ENCODE results near the gene RUNX2. TPM values are rescaled to one million over a fixed set of nuclear protein-coding genes. Genes with fewer than 3 reads are reported as not detected.

RUNX2 gene
- total RNA-seq, 2 donors from 2014 or later = 30.8 to 33.7 TPM

- peak overlapping the region; percentile 65 for H3K27ac Mint-ChIP-seq
- no peaks in the 10 kb centered on the region for H3K9me3 Mint-ChIP-seq
- peaks cover 51% of the 10 kb centered on the region for H3K4me1 Mint-ChIP-seq
- peak overlapping the region; percentile 69 for H3K4me3 Mint-ChIP-seq
- no peaks in the 10 kb centered on the region for H3K27me3 Mint-ChIP-seq
- no peak for ATAC-seq (replicated peaks)
- H3K36me3 Mint-ChIP-seq (ENCODE audit: low read depth) = peaks cover 89% of the 10 kb centered on the region
These were observed 167.4 kb downstream of the RUNX2 start for GRCh38 chr6:45495429-45496084.

- no peak for ATAC-seq (replicated peaks)
- H3K4me3 Mint-ChIP-seq = peak overlapping the region; percentile 69
- no peaks in the 10 kb centered on the region for H3K27me3 Mint-ChIP-seq
- H3K9me3 Mint-ChIP-seq = no peaks in the 10 kb centered on the region
- H3K4me1 Mint-ChIP-seq = peaks cover 52% of the 10 kb centered on the region
- H3K36me3 Mint-ChIP-seq (ENCODE audit: low read depth) = peaks cover 88% of the 10 kb centered on the region
- H3K27ac Mint-ChIP-seq = peak overlapping the region; percentile 65
These were observed 167.9 kb downstream of the RUNX2 start for GRCh38 chr6:45496085-45496433.

DNA sequence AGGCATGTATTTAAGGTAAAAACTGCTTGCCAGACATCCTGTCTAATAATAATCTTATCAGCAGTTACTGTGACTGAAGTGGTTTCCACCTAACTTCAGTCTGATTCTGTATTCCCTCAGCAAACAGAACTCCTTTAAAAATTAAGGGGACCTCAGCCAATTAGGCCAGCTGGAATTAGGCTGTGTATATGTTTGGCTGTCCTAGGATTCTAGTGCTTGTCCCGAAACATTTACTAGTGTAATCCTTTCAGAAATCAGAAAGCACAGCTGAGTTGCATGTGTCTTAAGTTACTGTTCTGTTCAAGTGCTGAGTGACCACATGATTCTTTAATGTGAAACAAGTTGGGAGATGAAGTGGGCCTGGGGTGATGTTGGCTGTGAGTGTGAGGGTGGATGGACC, 170.5 kb downstream of the RUNX2 start:
- Mint-ChIP-seq H3K9me3 (no peaks in the 10 kb centered on the region), H3K27me3 (no peaks in the 10 kb centered on the region), H3K4me1 (peaks cover 47% of the 10 kb centered on the region), H3K36me3 (ENCODE audit: low read depth) (peaks cover 86% of the 10 kb centered on the region), H3K4me3 (no peak overlapping the region), H3K27ac (no peak overlapping the region)
- ATAC-seq (replicated peaks) = no peak

- ATAC-seq (replicated peaks) = no peak
- no peak overlapping the region for H3K4me3 Mint-ChIP-seq
- no peaks in the 10 kb centered on the region for H3K27me3 Mint-ChIP-seq
- peak overlapping the region; percentile 10 for H3K27ac Mint-ChIP-seq
- peaks cover 84% of the 10 kb centered on the region for H3K36me3 Mint-ChIP-seq (ENCODE audit: low read depth)
- no peaks in the 10 kb centered on the region for H3K9me3 Mint-ChIP-seq
- H3K4me1 Mint-ChIP-seq = peaks cover 34% of the 10 kb centered on the region
These were observed 173.0 kb downstream of the RUNX2 start for GRCh38 chr6:45500924-45501816.

DNA sequence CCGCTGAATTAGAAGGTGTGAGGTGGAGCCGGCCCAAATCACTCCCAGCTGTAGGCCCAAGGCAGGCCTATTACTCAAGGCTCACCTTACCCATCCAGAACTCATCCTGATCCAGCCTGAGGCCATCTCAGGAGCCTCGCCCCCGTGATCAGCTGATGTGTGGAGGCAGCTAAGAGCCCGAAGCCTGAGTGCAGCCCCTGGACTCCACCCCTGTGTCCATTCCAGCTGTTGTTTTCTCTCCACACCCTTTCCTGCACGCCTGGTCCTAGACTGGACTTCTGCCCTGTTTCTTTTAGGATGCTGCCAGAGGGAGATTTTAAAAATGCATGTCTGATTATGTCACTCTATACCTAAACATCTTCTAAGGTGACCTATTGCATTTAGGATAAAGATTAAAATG, 174.3 kb downstream of the RUNX2 start:
- H3K4me1 Mint-ChIP-seq = peaks cover 35% of the 10 kb centered on the region
- no peak overlapping the region for H3K27ac Mint-ChIP-seq
- H3K36me3 Mint-ChIP-seq (ENCODE audit: low read depth) = peaks cover 83% of the 10 kb centered on the region
- H3K9me3 Mint-ChIP-seq = no peaks in the 10 kb centered on the region
- H3K4me3 Mint-ChIP-seq = no peak overlapping the region
- no peak for ATAC-seq (replicated peaks)
- no peaks in the 10 kb centered on the region for H3K27me3 Mint-ChIP-seq

DNA sequence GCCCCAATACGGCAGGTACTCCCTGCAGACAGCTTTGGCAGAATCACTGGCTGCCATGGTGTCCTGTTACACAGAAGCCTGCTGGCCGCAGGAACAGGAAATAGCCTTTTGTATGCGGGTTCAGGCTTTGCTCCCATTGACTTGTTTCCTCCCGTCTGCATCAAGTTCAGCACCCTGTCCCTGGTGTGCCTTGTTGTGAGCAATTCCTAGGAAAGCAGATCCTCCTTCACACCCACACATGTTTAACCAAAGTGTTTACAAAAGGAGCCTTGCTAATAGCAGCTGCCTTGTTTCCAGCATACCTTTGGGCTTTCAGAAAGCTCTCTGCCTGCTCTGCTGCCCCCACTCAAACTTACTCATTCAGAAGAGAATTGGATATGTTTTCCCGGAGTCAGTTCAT, 176.8 kb downstream of the RUNX2 start:
- Mint-ChIP-seq H3K4me3 (no peak overlapping the region), H3K9me3 (no peaks in the 10 kb centered on the region), H3K36me3 (ENCODE audit: low read depth) (peaks cover 85% of the 10 kb centered on the region), H3K27ac (peak overlapping the region; percentile 11), H3K4me1 (peaks cover 31% of the 10 kb centered on the region), H3K27me3 (no peaks in the 10 kb centered on the region)
- no peak for ATAC-seq (replicated peaks)

GRCh38 chr6:45505470-45505869, 177.3 kb downstream of the RUNX2 start:
- H3K9me3 Mint-ChIP-seq = no peaks in the 10 kb centered on the region
- peaks cover 32% of the 10 kb centered on the region for H3K4me1 Mint-ChIP-seq
- H3K4me3 Mint-ChIP-seq = no peak overlapping the region
- ATAC-seq (replicated peaks) = no peak
- H3K36me3 Mint-ChIP-seq (ENCODE audit: low read depth) = peaks cover 85% of the 10 kb centered on the region
- H3K27me3 Mint-ChIP-seq = no peaks in the 10 kb centered on the region
- peak overlapping the region; percentile 11 for H3K27ac Mint-ChIP-seq

- Mint-ChIP-seq H3K27me3 (no peaks in the 10 kb centered on the region), H3K4me1 (peaks cover 33% of the 10 kb centered on the region), H3K27ac (peak overlapping the region; percentile 84), H3K9me3 (no peaks in the 10 kb centered on the region), H3K4me3 (no peak overlapping the region), H3K36me3 (ENCODE audit: low read depth) (peaks cover 83% of the 10 kb centered on the region)
- ATAC-seq (replicated peaks) = peak; percentile 73
These were observed 179.1 kb downstream of the RUNX2 start for GRCh38 chr6:45507186-45507585.

DNA sequence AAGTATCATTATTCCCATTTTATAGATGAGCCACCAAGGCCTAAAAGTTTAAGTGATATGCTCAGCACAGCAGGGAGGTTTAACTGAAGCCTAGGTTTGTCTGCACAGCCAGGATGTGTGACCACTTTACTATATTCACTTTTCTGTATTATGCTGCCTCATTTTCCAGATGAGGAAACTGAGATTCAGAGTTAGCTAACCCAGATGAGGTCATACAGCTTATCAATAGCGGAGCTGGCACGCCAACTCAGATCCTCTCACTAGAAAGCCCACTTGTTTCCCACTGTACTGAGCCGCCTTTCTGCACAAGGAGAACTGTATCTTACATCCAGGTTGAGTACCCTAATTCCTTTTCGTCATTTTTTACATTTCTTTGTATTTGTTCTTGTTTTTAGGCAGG, 181.3 kb downstream of the RUNX2 start:
- no peaks in the 10 kb centered on the region for H3K9me3 Mint-ChIP-seq
- peaks cover 42% of the 10 kb centered on the region for H3K4me1 Mint-ChIP-seq
- no peak overlapping the region for H3K4me3 Mint-ChIP-seq
- no peaks in the 10 kb centered on the region for H3K27me3 Mint-ChIP-seq
- peaks cover 84% of the 10 kb centered on the region for H3K36me3 Mint-ChIP-seq (ENCODE audit: low read depth)
- peak; percentile 52 for ATAC-seq (replicated peaks)
- peak overlapping the region; percentile 50 for H3K27ac Mint-ChIP-seq

- H3K9me3 Mint-ChIP-seq = no peaks in the 10 kb centered on the region
- H3K27ac Mint-ChIP-seq = peak overlapping the region; percentile 41
- peaks cover 87% of the 10 kb centered on the region for H3K36me3 Mint-ChIP-seq (ENCODE audit: low read depth)
- no peak overlapping the region for H3K4me3 Mint-ChIP-seq
- no peaks in the 10 kb centered on the region for H3K27me3 Mint-ChIP-seq
- ATAC-seq (replicated peaks) = no peak
- peaks cover 23% of the 10 kb centered on the region for H3K4me1 Mint-ChIP-seq
These were observed 184.6 kb downstream of the RUNX2 start for GRCh38 chr6:45512717-45513116.

DNA sequence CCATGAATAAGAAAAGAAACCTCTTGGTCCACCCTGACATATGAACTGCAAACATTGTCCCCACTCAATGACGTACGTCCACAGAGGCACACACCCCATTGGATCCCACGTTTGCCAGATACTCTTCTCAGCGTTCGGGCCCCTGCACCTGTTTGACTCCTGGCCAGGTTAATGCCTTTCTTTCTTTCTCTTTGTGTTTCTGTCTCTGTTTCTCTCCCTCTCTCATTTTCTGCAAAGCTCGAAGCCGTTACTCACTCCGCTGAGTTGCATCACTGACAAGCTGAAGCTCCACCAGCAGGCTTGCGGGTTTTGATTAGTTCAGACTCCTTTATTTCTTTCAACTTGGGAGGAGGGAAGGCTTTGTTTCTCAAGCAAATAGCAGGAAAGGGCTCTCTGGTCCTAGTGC, 185.1 kb downstream of the RUNX2 start:
- H3K4me1 Mint-ChIP-seq = peaks cover 24% of the 10 kb centered on the region
- H3K4me3 Mint-ChIP-seq = no peak overlapping the region
- H3K27ac Mint-ChIP-seq = peak overlapping the region; percentile 41
- H3K27me3 Mint-ChIP-seq = no peaks in the 10 kb centered on the region
- H3K36me3 Mint-ChIP-seq (ENCODE audit: low read depth) = peaks cover 88% of the 10 kb centered on the region
- ATAC-seq (replicated peaks) = no peak
- H3K9me3 Mint-ChIP-seq = no peaks in the 10 kb centered on the region

DNA sequence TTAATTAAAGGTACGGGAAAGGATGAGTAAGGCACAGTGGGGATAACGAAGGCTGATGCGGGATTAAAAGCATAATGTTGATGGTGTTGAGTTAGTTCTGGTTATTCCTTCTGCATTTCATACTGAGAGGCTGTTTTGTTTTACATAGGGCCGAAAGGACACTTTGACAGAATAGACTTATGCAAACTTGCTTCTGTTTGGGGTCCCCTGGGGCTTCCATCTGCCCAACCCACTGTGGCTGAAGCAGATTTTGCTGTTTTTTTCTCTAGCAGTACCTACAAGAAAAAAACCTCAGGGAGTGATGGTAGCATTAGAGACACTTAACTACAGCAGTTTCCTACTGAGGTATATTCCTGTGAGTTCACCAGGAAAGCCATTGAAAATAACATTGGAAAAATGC, 185.7 kb downstream of the RUNX2 start:
- ATAC-seq (replicated peaks) = no peak

DNA sequence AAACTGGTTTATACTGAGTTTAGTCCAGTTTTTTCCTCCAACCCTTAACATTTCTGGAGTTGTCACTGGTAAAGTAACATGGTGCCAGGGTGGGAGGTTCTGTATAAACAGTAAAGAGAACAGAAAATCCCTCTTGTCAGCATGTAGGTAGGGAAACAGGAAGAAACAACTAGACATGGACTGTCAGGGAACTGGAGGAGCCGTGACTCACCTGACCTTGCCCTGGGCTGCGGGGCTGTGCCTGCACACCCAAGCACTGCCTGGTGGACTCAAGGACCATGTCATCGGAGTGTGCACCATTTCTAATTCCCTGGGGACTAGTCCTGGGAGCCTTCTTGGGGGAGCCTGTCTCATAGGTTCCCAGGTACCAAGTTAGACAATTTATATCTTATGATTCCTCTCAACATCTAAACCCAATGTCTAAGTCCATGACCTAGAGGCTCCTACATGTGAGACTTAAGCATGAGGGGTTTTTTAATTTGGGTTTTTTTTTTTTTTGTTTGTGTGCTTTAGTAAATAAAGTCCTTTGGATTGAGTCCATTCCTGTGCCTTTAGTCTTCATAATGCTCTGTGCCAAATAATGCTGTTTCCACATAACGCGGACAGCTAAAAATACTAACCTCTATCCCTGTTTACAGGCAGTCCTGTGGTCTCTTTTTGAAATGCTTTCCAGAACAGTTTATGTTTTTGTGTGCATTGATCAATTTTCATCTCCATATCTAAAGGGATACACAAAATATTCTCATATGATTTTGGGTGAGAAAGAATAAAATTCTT, 186.5 kb downstream of the RUNX2 start:
- Mint-ChIP-seq H3K9me3 (no peaks in the 10 kb centered on the region), H3K27me3 (no peaks in the 10 kb centered on the region), H3K4me1 (peaks cover 26% of the 10 kb centered on the region), H3K27ac (no peak overlapping the region), H3K36me3 (ENCODE audit: low read depth) (peaks cover 94% of the 10 kb centered on the region), H3K4me3 (no peak overlapping the region)
- no peak for ATAC-seq (replicated peaks)

More for the DNA sequence above, 185.7 kb downstream of the RUNX2 start:
- Mint-ChIP-seq H3K27ac (no peak overlapping the region), H3K27me3 (no peaks in the 10 kb centered on the region), H3K4me1 (peaks cover 30% of the 10 kb centered on the region), H3K36me3 (ENCODE audit: low read depth) (peaks cover 94% of the 10 kb centered on the region), H3K4me3 (no peak overlapping the region), H3K9me3 (no peaks in the 10 kb centered on the region)

- ATAC-seq (replicated peaks) = peak; percentile 48
- Mint-ChIP-seq H3K4me3 (no peak overlapping the region), H3K27ac (no peak overlapping the region), H3K36me3 (ENCODE audit: low read depth) (peaks cover 97% of the 10 kb centered on the region), H3K4me1 (peaks cover 10% of the 10 kb centered on the region), H3K9me3 (no peaks in the 10 kb centered on the region), H3K27me3 (no peaks in the 10 kb centered on the region)
These were observed 190.0 kb downstream of the RUNX2 start for GRCh38 chr6:45518013-45518720.
